ENCODE data around the gene HOXC12.

HOXC12 gene

GRCh38 chr12:53972152-53972702 lies 17.5 kb downstream of the HOXC12 start:
- no peak for DNase-seq (ENCODE audit: low spot score)

DNA sequence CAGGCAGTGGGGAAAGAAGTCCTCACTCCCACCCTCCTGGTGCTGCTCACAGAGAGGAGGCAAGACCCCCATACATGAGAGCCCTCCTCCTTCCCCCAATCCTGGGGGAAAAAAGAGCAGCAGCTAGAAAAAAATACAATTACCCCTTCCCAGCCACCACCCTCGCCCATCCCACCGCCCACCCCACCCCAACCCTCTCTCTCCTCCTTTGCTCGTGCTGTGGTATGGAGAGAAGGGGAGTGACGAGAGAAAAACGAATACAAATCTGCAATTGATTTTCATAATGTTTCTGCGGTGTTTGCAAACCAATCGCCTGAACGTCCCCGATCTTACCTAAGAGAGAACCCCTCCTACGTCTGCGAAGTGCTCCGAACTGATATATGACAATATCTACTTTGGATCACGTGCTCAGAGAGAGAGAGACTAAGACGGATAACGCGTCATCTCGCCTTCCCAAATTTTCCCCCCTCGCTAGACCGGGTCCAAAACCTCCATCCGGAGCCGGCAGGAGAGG lies 18.1 kb downstream of the HOXC12 start, which contains the start of gene HOXC11:
HOXC11 (plus strand) TSS at position 405 of the 514 bp plus-strand sequence. CDS start 116 bp downstream, outside the sequence.
- DNase-seq (ENCODE audit: low spot score), result no peak

DNA sequence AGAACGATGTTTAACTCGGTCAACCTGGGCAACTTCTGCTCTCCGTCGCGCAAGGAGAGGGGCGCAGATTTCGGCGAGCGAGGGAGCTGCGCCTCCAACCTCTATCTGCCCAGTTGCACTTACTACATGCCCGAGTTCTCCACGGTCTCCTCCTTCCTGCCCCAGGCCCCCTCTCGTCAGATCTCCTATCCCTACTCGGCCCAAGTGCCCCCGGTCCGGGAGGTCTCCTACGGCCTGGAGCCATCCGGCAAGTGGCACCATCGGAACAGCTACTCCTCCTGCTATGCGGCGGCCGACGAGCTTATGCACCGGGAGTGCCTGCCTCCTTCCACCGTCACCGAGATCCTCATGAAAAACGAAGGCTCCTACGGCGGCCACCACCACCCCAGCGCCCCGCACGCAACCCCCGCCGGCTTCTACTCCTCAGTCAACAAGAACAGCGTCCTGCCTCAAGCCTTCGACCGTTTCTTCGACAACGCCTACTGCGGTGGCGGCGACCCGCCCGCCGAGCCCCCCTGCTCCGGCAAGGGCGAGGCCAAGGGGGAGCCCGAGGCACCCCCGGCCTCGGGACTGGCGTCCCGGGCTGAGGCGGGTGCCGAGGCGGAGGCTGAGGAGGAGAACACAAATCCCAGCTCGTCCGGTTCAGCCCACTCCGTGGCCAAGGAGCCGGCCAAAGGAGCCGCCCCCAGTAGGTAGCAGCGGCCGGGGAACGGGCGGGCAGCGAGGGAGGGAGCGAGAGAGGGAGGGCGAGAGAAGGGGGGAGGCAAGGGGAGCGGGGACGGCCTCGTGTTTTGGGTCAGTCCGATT lies 18.7 kb downstream of the HOXC12 start:
- peak; percentile 63 for DNase-seq (ENCODE audit: low spot score)

DNA sequence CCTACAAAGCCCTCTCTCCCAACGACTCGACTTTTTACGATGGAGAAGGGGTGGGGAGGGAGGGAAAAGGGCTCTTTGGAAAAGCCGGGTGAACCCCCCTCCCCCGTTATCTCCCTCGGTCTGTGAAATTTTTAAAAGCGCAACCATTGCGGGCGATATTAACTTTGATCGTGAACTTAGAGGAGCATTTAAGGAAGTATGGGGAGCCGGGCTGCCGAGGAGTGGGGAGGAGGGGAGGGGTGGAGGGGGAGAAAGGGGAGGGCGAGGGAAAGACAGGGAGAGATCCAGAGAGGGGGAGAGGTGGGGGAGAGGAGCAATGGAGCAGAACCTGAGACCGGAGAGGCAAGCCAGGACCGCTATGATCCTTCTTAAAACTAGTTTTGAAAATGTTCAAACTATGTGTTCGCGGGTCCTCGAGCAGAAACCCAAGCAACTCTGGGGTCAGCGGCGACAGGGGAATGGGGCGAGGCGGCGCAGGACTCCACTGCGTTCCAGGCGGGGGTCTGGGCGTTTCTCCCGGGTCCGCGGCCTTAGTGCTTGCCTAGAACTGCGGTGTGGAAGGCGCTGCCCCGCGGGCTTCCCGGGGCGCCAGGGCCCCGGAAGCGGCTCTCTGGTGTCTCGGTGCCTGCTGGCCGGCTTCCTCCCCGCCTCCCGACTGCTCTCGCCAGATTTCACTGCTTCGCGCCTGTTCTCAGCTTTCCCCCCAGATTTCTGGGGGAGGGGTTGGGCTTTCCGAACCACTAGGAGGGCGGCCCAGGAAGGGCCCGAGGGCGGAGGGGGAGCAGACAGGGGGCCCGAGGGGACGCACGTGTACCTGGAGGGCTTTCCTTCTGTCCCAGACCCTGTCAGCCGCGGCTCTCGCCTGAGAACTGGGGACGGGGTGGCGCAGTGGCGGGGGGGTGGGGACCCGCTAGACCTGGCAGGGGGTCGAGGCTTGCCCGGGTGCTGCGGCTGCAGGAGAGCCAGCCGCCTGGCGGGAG lies 19.7 kb downstream of the HOXC12 start, which contains the start of gene HOTAIR:
HOTAIR (minus strand) TSS at position 871 of the 980 bp plus-strand sequence.
- no peak for DNase-seq (ENCODE audit: low spot score)

GRCh38 chr12:53975064-53975471 lies 20.4 kb downstream of the HOXC12 start:
- DNase-seq (ENCODE audit: low spot score), result no peak

DNA sequence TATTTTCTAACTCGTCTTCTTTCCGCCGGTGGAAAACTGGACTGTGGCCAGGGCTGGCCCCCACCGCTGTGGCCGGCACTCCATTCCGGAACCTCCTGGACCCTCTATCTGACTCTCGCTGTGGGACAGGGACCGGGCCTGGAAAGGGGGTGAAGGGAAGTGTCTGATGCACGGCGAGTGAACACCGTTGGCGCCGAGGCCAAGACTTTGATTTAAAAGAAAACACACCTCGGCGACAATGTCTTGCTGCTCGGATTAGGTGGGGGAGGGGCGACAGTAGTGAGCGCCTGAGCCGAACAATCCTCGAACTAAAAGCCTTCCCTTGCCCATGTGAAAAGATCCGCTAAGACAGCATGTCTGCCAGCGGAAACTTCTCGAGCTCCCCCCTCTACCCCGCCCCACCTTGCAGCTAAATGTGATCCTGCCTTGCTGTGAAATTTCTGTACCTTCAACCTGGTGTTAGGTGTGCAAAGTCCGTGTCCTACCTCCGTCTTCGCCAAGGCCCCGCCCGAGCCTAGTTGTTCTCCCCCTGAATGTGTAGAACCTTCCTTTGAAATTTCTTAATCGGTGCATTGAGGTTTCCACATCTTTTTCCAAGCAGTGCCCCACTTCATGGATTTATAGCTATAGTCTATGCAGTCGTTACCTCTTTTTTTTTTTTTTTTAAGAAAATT lies 20.9 kb downstream of the HOXC12 start:
- DNase-seq (ENCODE audit: low spot score), result no peak

GRCh38 chr12:53976172-53976822 lies 21.6 kb downstream of the HOXC12 start:
- DNase-seq (ENCODE audit: low spot score), result no peak

GRCh38 chr12:53976823-53977595 lies 22.3 kb downstream of the HOXC12 start:
- DNase-seq (ENCODE audit: low spot score), result no peak

- DNase-seq (ENCODE audit: low spot score), result no peak
Measured at GRCh38 chr12:53977596-53978445, 23.1 kb downstream of the HOXC12 start.

- no peak for DNase-seq (ENCODE audit: low spot score)
Measured at GRCh38 chr12:53978477-53979356, 24.0 kb downstream of the HOXC12 start.

DNA sequence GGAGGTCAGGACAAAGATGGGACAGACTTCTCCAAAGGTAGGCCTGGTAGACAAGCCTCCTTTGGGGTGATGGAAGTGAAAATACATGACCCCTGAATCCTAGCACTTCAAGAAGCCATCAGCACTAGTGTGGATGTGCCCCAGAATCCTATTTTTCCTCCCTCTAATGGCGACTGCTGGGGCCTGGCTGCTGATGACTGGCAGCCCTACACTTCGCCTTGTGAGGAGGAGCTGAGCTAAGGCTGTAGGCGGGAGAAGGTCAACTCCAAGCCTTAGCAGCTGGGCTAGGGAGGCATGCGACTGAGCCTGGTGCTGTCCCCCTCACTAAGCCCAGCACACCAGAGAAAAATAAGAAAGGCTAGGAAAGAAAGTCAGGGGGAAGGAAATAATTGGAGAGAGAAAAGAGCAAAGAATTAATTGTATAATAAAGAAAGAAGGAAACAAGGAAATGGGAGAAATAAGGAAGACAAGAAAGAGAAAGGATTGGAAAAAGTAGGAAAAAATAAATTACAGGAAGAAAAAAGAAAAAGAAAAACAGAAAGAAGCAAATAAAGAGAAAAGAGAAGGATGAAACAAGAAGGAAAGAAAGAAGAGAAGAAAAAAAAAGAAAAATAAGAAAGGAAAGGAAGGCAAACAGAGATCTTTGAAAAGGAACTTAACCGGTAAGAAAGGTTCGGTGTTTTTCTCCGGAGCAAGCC lies 25.6 kb downstream of the HOXC12 start:
- no peak for DNase-seq (ENCODE audit: low spot score)

DNA sequence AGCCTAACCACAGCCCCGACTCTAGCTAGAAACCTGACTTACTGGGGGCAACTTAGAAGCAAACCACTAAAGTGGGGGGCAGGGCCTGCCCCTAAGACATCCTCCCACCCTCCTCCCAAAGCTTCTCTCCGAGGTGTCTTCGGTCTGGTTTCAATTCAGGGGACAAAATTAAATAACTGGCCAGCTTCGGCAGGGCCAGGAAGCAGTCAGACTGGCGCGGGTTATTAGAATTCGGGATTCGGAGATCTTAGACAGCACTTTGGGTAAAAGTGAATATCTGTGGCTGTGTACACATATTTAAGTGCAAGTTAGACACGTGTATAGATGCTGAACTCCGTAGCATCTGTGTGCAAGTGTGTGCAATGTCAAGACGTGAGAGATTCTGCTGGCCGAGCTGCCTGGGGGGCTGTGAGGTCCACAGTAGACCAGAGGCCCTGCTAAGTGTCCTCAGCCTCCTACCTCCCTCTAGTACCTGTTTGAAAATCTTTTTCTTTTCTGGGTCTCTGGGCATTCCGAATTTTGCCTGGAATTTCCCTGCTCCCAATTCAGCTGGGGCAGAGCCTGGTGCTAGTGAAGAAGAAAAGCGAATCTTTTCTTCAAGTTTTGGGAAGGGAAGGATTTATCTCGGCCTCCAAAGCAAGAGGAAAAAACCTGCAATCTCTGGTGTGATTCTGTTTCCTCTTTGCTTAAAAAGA lies 26.2 kb downstream of the HOXC12 start:
- DNase-seq (ENCODE audit: low spot score), result no peak

GRCh38 chr12:53981634-53982565 lies 27.2 kb downstream of the HOXC12 start:
- DNase-seq (ENCODE audit: low spot score), result no peak

DNA sequence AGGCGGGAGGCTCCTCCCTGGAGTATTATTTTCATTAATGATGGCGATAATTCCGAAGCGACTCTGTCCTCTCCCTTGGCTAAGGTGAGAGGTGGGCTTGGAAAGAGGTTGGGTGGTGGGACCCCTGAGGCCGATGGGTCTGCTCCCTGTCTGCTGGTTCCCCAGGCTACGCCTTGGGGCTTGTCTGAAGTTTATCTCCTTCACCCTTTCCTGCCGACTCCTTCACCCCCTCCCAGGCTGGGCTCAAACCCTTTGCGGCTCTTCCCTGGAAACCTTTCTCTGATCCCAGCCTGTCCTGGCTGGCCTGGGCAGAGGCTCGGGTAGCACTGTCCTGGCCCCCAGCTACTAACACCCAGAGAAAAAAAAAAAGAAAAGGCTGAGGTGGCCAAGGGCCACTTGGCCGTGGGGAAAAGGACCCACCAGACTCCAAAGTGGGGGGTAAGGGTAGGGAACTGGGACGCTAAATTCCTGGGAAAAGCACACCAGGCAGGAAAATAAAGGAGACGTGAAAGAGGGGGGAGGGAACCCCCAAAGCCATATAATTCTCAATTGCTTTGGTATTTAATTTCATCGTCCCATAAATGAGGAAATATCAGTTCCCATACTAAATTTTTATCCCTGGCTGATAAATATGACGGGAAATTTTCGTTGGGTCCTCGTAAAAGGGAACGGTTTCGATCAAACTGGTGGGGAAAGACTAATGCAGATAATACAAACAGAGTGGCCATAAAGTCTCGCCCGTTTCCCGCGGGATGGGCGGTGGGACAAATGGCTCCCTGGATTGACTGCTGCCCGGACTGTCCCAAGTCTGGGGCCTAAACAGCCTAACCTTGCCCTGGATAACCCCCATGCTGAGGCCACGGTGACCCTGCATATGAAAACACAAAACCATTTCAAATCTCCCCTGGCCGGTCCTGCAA lies 28.2 kb downstream of the HOXC12 start:
- no peak for DNase-seq (ENCODE audit: low spot score)

DNA sequence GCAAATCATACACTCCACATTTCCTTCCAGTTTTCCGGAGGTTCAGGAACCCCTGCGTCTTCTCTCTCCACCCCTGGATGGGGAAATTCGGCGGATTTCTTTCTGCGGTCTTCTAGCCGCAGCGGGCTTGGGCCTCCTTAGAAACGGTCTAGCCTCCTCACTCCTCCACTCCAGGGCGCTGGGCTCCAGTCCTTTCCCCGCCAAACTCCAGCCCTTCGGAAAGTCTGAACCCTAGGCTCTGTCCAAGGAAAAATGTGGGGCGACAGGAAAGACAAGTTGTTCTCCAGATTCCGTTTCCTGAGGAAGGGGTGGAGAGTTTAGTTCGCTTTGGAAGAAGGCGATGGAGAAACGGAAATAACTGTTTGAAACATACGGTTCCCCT lies 28.9 kb downstream of the HOXC12 start:
- DNase-seq (ENCODE audit: low spot score), result no peak
